GM23338 (cell line): ENCODE measurements around the gene TFAP2B. TPM values are rescaled to one million over a fixed set of nuclear protein-coding genes. Genes with fewer than 3 reads are reported as not detected.

Source experiments
- ATAC-seq: fragments of 200-7000 bp; cut with Tn5 transposase; 3 replicates; pipeline ENCODE4 v1.9.1; 2020
- DNase-seq: peaks from one replicate; pipeline ENCODE4 v3.0.0-alpha.2; 2015; ENCODE audit warnings: low spot score
- H2AFZ ChIP-seq: fragments of 200-600 bp; sonication (generic); 2 replicates; pipeline ENCODE4 v1.8.0; 2016; ENCODE audit warnings: antibody characterized with exemption, mild to moderate bottlenecking, moderate library complexity
- H3F3A ChIP-seq: fragments of 200-600 bp; sonication (generic); replicated peaks from 2 replicates; pipeline ENCODE4 v1.8.0; 2017; ENCODE audit warnings: antibody characterized with exemption, mixed run types, low read depth
- H3K27ac ChIP-seq: fragments of 200-600 bp; sonication (generic); 2 replicates; pipeline ENCODE4 v1.6.1; 2016; ENCODE audit warnings: low read depth
- H3K27me3 ChIP-seq: fragments of 200-600 bp; sonication (generic); 2 replicates; pipeline ENCODE4 v1.8.0; 2016; ENCODE audit warnings: mild to moderate bottlenecking, mixed run types, moderate library complexity; ENCODE audit not compliant: insufficient read depth
- H3K36me3 ChIP-seq: fragments of 200-600 bp; sonication (generic); 2 replicates; pipeline ENCODE4 v1.8.0; 2016; ENCODE audit warnings: mild to moderate bottlenecking; ENCODE audit not compliant: insufficient read depth
- H3K4me1 ChIP-seq: fragments of 200-600 bp; sonication (generic); 2 replicates; pipeline ENCODE4 v1.8.0; 2016; ENCODE audit warnings: mild to moderate bottlenecking, moderate library complexity; ENCODE audit not compliant: insufficient read depth
- H3K4me2 ChIP-seq: fragments of 200-600 bp; sonication (generic); 2 replicates; pipeline ENCODE4 v1.7.1; 2017; ENCODE audit warnings: mixed run types
- H3K4me3 ChIP-seq: fragments of 200-600 bp; sonication (generic); 2 replicates; pipeline ENCODE4 v1.6.1; 2016; ENCODE audit warnings: mixed run types
- H3K79me2 ChIP-seq: fragments of 200-600 bp; sonication (generic); replicated peaks from 2 replicates; pipeline ENCODE4 v1.8.0; 2017; ENCODE audit warnings: mild to moderate bottlenecking; ENCODE audit not compliant: insufficient read depth
- H3K9me2 ChIP-seq: fragments of 200-600 bp; sonication (generic); 2 replicates; pipeline ENCODE4 v1.8.0; 2017; ENCODE audit not compliant: insufficient read depth
- H4K20me1 ChIP-seq: fragments of 200-600 bp; sonication (generic); replicated peaks from 2 replicates; pipeline ENCODE4 v1.8.0; 2017; ENCODE audit warnings: mild to moderate bottlenecking; ENCODE audit not compliant: insufficient read depth
- H3K27ac Mint-ChIP-seq: 2 replicates; pipeline ENCODE4 v1.8.0; 2020; ENCODE audit warnings: inconsistent platforms, mild to moderate bottlenecking, moderate library complexity, mixed read lengths
- H3K27me3 Mint-ChIP-seq: 3 replicates; pipeline ENCODE4 v1.8.0; 2022; ENCODE audit warnings: low read depth, mild to moderate bottlenecking, moderate library complexity, mixed read lengths, inconsistent platforms; ENCODE audit not compliant: insufficient read depth, poor library complexity
- H3K36me3 Mint-ChIP-seq: 3 replicates; pipeline ENCODE4 v1.8.0; 2021; ENCODE audit warnings: low read depth, mild to moderate bottlenecking, inconsistent platforms, moderate library complexity, mixed read lengths
- H3K4me1 Mint-ChIP-seq: 3 replicates; pipeline ENCODE4 v1.8.0; 2020; ENCODE audit warnings: mild to moderate bottlenecking, inconsistent platforms, mixed read lengths
- H3K4me3 Mint-ChIP-seq: 3 replicates; pipeline ENCODE4 v1.8.0; 2021; ENCODE audit warnings: moderate library complexity, mild to moderate bottlenecking, inconsistent platforms, mixed read lengths
- H3K9me3 Mint-ChIP-seq: 3 replicates; pipeline ENCODE4 v1.8.0; 2020; ENCODE audit warnings: moderate library complexity, mild to moderate bottlenecking, inconsistent platforms, mixed read lengths
- ETS1 ChIP-seq: IDR thresholded peaks from 2 replicates; pipeline ENCODE4 v1.6.1; 2016; ENCODE audit warnings: antibody characterized with exemption
- EZH2 ChIP-seq: fragments of 200-600 bp; sonication (generic); IDR thresholded peaks from one replicate; pipeline ENCODE4 v1.8.0; 2017; ENCODE audit warnings: antibody characterized with exemption, mild to moderate bottlenecking, low read depth; ENCODE audit not compliant: unreplicated experiment
- EZH2phosphoT487 ChIP-seq: fragments of 200-600 bp; sonication (generic); IDR thresholded peaks from one replicate; pipeline ENCODE4 v1.8.1; 2018; ENCODE audit warnings: antibody characterized with exemption; ENCODE audit not compliant: unreplicated experiment
- JUNB ChIP-seq: IDR thresholded peaks from one replicate; pipeline ENCODE4 v1.6.1; 2016; ENCODE audit warnings: antibody characterized with exemption; ENCODE audit not compliant: unreplicated experiment
- NANOG ChIP-seq: IDR thresholded peaks from 2 replicates; pipeline ENCODE4 v1.6.1; 2016; ENCODE audit warnings: antibody characterized with exemption, borderline replicate concordance
- POLR2AphosphoS5 ChIP-seq: IDR thresholded peaks from 2 replicates; pipeline ENCODE4 v1.6.1; 2016; ENCODE audit warnings: antibody characterized with exemption, low read depth
- ZNF462 ChIP-seq: fragments of 250-450 bp; sonication (Bioruptor Pico); IDR thresholded peaks from 2 replicates; pipeline ENCODE4 v1.5.0; 2020; ENCODE audit warnings: mild to moderate bottlenecking, moderate library complexity
- polyA plus RNA-seq: library from polyadenylated mRNA; unstranded; fragments of >200 nt; fragmentation: Nextera tagmentation; extraction: Ambion mirVana; gene quantifications from 2 replicates; pipeline ENCODE4 v1.2.1, GENCODE V29; 2016
- total RNA-seq: library from RNA; depleted of rRNA; stranded (reverse); fragments of >200 nt; shearing (Covaris generic); gene quantifications from 2 replicates; pipeline ENCODE4 v1.2.3, GENCODE V29; 2014

Gene TFAP2B
- total and polyA plus RNA-seq, 2 experiments from 2014 or later = not detected

- TF ChIP-seq JUNB (no peak), ETS1 (no peak), POLR2AphosphoS5 (no peak), NANOG (no peak)
Observed at GRCh38 chr6:50846852-50847155, 28.1 kb downstream of the TFAP2B start (continued).

GRCh38 chr6:50847890-50848594 is 29.4 kb downstream of the TFAP2B start:
- Histone ChIP-seq H3K79me2 (no peaks in the 10 kb centered on the region), H2AFZ (no peak overlapping the region), H3K9me2 (no peaks in the 10 kb centered on the region), H3K4me2 (peak overlapping the region; percentile 29; the same call in 1 of the 2 replicates), H3K4me3 (no peak overlapping the region), H4K20me1 (peaks cover 16% of the 10 kb centered on the region; the same call in 1 of the 2 replicates), H3K27ac (no peak overlapping the region), H3K4me1 (peaks cover 79% of the 10 kb centered on the region), H3K27me3 (peaks cover 100% of the 10 kb centered on the region), H3K36me3 (no peaks in the 10 kb centered on the region), H3F3A (peaks cover 18% of the 10 kb centered on the region)
- 0 out of 3 replicates have a peak overlapping the region, but pooled peaks have one; percentile 35 for H3K4me3 Mint-ChIP-seq
- TF ChIP-seq JUNB = no peak
- TF ChIP-seq ETS1 = no peak
- TF ChIP-seq EZH2 = peak; percentile 20
- no peak for TF ChIP-seq POLR2AphosphoS5
- H3K9me3 Mint-ChIP-seq = no peaks in the 10 kb centered on the region; the same call in 1 of the 3 replicates
- no peaks in the 10 kb centered on the region for H3K36me3 Mint-ChIP-seq
- no peak for DNase-seq
- ATAC-seq = no peak
- H3K27ac Mint-ChIP-seq = no peak overlapping the region
- peaks cover 65% of the 10 kb centered on the region for H3K4me1 Mint-ChIP-seq
- peaks cover 98% of the 10 kb centered on the region for H3K27me3 Mint-ChIP-seq

- Histone ChIP-seq H3F3A (peaks cover 16% of the 10 kb centered on the region), H3K27ac (no peak overlapping the region), H3K4me2 (peak overlapping the region; percentile 86), H3K4me1 (peaks cover 79% of the 10 kb centered on the region), H2AFZ (no peak overlapping the region), H3K9me2 (no peaks in the 10 kb centered on the region), H3K36me3 (no peaks in the 10 kb centered on the region), H3K79me2 (no peaks in the 10 kb centered on the region), H3K4me3 (peak overlapping the region; percentile 56), H3K27me3 (peaks cover 100% of the 10 kb centered on the region), H4K20me1 (peaks cover 19% of the 10 kb centered on the region; the same call in 1 of the 2 replicates)
- Mint-ChIP-seq H3K36me3 (no peaks in the 10 kb centered on the region), H3K27me3 (peaks cover 97% of the 10 kb centered on the region), H3K4me1 (peaks cover 60% of the 10 kb centered on the region), H3K9me3 (no peaks in the 10 kb centered on the region; the same call in 1 of the 3 replicates), H3K4me3 (peak overlapping the region; percentile 77), H3K27ac (no peak overlapping the region)
- DNase-seq (peak; percentile 82), ATAC-seq (peak; percentile 49)
- TF ChIP-seq ZNF462 (CRISPR knock-in tag) = no peak
- TF ChIP-seq EZH2phosphoT487 = peak; percentile 69
Observed at GRCh38 chr6:50848989-50849795, 30.5 kb downstream of the TFAP2B start.
